NB4 (cell line): ENCODE measurements around the gene SMAD7.

Source experiments
- POLR2A ChIP-seq: IDR thresholded peaks from 2 replicates; pipeline ENCODE4 v1.6.1; 2011; ENCODE audit warnings: mild to moderate bottlenecking; ENCODE audit not compliant: insufficient read length; ENCODE audit errors: extremely low read depth
- TF ChIP-seq, protein P1 (sequence below): IDR thresholded peaks from one replicate; pipeline ENCODE4 v1.5.1; 2012; ENCODE audit warnings: low read depth, low read length

DNA sequence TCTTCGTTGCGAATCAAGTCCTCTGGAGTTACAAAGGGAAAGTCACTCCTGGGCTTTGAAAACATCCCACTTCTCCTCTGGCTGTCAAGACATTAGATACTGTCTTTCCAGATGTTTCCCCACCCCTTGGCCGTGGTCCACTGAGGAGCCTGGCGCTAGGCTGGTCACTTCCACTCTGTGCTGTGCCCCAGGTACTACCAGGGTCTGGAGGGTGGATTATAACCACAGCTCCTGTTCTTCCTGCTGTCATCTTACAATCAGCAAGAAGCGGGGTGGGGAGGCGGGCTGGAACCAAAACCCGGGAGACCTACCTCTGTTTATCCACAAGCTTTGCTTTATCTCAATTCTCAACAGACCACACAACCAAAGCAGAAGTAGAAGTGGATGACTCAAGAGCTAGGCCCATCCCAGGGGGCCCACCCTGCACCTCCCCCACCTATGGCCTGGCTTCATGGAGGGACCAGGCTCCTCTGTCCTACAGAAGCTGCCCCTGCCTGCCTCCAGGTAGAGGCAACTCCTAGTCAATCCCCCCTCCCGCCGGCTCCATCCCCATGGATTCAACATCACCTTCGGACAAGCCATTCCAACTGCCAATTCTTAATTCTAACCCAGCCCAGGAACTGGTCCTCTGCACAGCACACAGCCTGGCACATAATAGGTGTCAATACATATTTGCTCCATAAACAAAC, 17.8 kb downstream of the SMAD7 start:
- no peak for TF ChIP-seq POLR2A
- TF ChIP-seq, protein P1, sequence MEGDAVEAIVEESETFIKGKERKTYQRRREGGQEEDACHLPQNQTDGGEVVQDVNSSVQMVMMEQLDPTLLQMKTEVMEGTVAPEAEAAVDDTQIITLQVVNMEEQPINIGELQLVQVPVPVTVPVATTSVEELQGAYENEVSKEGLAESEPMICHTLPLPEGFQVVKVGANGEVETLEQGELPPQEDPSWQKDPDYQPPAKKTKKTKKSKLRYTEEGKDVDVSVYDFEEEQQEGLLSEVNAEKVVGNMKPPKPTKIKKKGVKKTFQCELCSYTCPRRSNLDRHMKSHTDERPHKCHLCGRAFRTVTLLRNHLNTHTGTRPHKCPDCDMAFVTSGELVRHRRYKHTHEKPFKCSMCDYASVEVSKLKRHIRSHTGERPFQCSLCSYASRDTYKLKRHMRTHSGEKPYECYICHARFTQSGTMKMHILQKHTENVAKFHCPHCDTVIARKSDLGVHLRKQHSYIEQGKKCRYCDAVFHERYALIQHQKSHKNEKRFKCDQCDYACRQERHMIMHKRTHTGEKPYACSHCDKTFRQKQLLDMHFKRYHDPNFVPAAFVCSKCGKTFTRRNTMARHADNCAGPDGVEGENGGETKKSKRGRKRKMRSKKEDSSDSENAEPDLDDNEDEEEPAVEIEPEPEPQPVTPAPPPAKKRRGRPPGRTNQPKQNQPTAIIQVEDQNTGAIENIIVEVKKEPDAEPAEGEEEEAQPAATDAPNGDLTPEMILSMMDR: no peak
